Measurements from ENCODE around the gene EEIG1.

The EEIG1 gene

DNA sequence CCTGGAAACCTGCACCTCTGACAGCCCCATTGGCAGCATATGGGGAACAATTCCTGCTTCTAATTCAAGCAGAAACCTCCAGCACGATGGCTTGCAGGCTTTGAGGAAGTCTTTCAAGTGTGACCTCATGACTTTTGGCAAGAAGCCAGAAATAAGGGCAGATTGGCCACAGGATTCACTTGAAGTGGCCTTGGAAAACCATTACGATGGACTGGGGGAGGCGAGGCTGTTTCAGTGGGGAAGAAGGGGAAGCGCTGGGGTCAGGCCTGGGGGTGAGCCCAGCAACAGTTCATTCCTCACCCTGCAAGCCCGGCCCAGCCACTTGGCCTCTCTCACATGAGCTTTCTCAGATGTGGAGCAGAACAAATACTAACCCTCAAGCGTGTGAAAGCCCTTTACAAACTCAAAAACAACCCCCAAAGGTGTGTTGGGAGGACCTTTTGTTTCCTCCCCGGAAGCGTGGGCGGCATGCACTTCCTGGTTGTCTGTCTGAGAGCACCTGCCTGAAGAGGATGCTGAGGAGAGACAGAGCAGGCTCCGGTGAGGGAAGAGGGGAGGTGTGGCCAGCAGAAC is 26.9 kb upstream of the EEIG1 start:
- H3K27ac Mint-ChIP-seq, result peak overlapping the region; percentile 90 to 93
- DNase-seq (peak; percentile 83 to 87), ATAC-seq (peak; percentile 91)
- H3K4me3 Mint-ChIP-seq, result peak overlapping the region; percentile 81 to 88
- no peaks in the 10 kb centered on the region for H3K27me3 Mint-ChIP-seq
- H3K9me3 Mint-ChIP-seq, result peaks cover 4 to 7% of the 10 kb centered on the region in 2 donors
- peaks cover 63% of the 10 kb centered on the region for H3K4me1 Mint-ChIP-seq

- peaks cover 62% of the 10 kb centered on the region for H3K4me1 Mint-ChIP-seq
- no peak for ATAC-seq
- DNase-seq, result no peak
- peaks cover 4 to 7% of the 10 kb centered on the region in 2 donors for H3K9me3 Mint-ChIP-seq
- H3K27ac Mint-ChIP-seq, result peak overlapping the region; percentile 74 to 85
- H3K27me3 Mint-ChIP-seq, result no peaks in the 10 kb centered on the region
- H3K4me3 Mint-ChIP-seq, result peak overlapping the region; percentile 73 to 75
Observed at GRCh38 chr9:128006332-128006996, 25.7 kb upstream of the EEIG1 start.

DNA sequence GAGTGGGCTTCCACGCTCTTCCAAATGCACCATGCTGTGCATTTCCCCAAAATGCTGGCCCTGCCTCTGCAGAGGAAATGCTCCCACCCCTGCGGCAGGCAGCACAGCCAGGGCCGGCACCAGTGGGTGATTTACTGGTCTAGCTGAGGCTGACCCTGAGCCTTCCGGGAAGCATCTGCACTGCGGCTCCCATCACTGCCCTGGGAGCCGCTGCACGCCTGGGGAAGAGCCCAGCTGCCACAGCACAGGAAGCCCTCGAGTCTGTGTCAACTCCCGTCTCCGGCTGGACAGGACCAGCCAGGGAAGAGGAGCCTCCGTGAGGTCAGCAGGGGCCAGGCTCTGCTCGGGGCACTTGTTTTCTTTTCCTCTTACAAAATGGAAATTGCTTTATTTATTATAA is 25.1 kb upstream of the EEIG1 start:
- Mint-ChIP-seq H3K4me1 (peaks cover 56% of the 10 kb centered on the region), H3K27me3 (no peaks in the 10 kb centered on the region), H3K9me3 (peaks cover 4 to 7% of the 10 kb centered on the region in 2 donors), H3K27ac (peak overlapping the region; percentile 34 to 52), H3K4me3 (peak overlapping the region; percentile 73 to 75)
- ATAC-seq, result no peak
- DNase-seq, result no peak

- no peak overlapping the region for H3K27ac Mint-ChIP-seq
- H3K9me3 Mint-ChIP-seq, result peaks cover 4 to 7% of the 10 kb centered on the region in 2 donors
- DNase-seq (no peak), ATAC-seq (no peak)
- no peak overlapping the region for H3K4me3 Mint-ChIP-seq
- peaks cover 46% of the 10 kb centered on the region for H3K4me1 Mint-ChIP-seq
- H3K27me3 Mint-ChIP-seq, result no peaks in the 10 kb centered on the region
Observed at GRCh38 chr9:128003966-128004604, 23.3 kb upstream of the EEIG1 start.

DNA sequence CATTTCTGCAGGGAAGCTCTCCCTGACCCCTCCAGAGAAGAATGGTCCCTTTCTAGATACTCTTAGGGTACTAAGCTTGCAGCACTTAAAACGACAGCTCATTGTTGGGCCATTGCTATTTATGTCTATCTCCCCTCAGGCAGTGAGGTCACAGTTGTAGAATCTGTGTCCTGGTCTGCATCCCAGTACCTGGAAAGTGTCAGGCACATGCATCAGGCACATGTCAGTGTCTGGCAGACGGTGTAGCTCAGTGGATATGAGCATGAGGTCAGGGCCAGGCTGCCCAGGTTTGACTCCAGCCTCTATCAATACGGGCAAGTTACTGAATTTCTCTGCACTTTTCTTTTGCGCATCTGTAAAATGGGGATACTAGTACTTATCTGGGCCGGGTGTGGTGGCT is 22.2 kb upstream of the EEIG1 start:
- Mint-ChIP-seq H3K9me3 (peaks cover 2 to 4% of the 10 kb centered on the region in 2 donors), H3K4me3 (no peak overlapping the region), H3K27ac (no peak overlapping the region), H3K4me1 (peaks cover 35% of the 10 kb centered on the region), H3K27me3 (no peaks in the 10 kb centered on the region)
- no peak for DNase-seq
- no peak for ATAC-seq

DNA sequence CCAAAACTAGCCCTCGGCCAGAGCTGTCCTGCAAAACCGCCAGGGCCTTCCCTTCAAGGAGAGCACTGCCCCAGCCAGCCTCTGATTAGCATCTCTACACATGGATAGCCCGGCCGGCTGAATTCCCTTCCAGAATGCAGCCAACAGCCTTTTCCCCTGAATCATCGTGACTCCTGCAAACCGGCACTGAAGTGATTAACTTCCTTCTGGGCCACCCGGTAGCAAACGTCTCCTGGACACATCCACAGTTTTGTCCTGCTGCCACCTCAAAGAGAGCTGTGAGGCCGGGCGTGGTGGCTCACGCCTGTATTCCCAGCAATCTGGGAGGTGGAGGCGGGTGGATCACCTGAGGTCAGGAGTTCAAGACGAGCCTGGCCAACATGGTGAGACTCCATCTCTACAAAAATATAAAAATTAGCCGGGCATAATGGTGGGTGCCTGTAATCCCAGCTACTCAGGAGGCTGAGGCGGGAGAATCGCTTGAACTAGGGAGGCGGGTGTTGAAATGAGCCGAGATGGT is 21.1 kb upstream of the EEIG1 start:
- H3K27ac Mint-ChIP-seq, result no peak overlapping the region
- H3K4me3 Mint-ChIP-seq, result no peak overlapping the region
- no peak for ATAC-seq
- H3K27me3 Mint-ChIP-seq, result no peaks in the 10 kb centered on the region
- no peak for DNase-seq
- no peaks in the 10 kb centered on the region for H3K9me3 Mint-ChIP-seq
- H3K4me1 Mint-ChIP-seq, result peaks cover 32% of the 10 kb centered on the region

GRCh38 chr9:128001151-128001778 is 20.5 kb upstream of the EEIG1 start:
- Mint-ChIP-seq H3K9me3 (no peaks in the 10 kb centered on the region), H3K4me1 (peaks cover 28% of the 10 kb centered on the region), H3K4me3 (no peak overlapping the region), H3K27ac (no peak overlapping the region), H3K27me3 (no peaks in the 10 kb centered on the region)
- no peak for ATAC-seq
- no peak for DNase-seq

GRCh38 chr9:127999461-127999860 is 18.7 kb upstream of the EEIG1 start:
- no peaks in the 10 kb centered on the region for H3K9me3 Mint-ChIP-seq
- H3K4me3 Mint-ChIP-seq, result no peak overlapping the region
- H3K4me1 Mint-ChIP-seq, result peaks cover 22% of the 10 kb centered on the region
- no peak overlapping the region for H3K27ac Mint-ChIP-seq
- no peaks in the 10 kb centered on the region for H3K27me3 Mint-ChIP-seq
- no peak for ATAC-seq
- no peak for DNase-seq

- no peak for ATAC-seq
- no peaks in the 10 kb centered on the region for H3K27me3 Mint-ChIP-seq
- H3K4me3 Mint-ChIP-seq, result no peak overlapping the region
- no peak overlapping the region for H3K27ac Mint-ChIP-seq
- DNase-seq, result no peak
- peaks cover 44% of the 10 kb centered on the region for H3K4me1 Mint-ChIP-seq
- no peaks in the 10 kb centered on the region for H3K9me3 Mint-ChIP-seq
Observed at GRCh38 chr9:127993721-127994120, 12.9 kb upstream of the EEIG1 start.

DNA sequence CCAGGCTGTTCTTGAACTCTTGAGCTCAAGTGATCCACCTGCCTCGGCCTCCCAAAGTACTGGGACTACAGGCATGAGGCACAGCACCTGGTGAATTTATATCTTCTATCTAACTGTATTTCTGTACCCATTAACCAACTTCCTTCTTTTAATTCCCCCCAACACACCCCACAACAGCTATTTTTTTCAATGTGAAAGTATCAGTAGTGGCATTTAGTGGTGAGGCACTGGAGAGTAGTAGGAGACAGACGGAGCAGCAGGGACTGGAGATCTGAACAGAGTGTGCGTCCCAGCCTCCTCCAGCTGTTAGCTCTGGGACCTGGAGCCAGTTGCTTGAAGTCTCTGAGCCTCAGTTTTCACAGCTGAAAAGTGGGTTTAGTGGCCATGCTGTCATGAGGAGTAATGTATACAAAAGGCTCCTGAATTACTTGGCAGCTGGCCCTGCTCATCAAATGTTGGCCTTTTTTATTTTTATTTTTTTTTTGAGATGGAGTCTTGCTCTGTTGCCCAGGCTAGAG is 11.0 kb upstream of the EEIG1 start:
- ATAC-seq (no peak), DNase-seq (no peak)
- peaks cover 35% of the 10 kb centered on the region for H3K4me1 Mint-ChIP-seq
- no peak overlapping the region for H3K4me3 Mint-ChIP-seq
- peak overlapping the region in 1 of 2 donors; percentile 79 for H3K27ac Mint-ChIP-seq
- no peaks in the 10 kb centered on the region for H3K9me3 Mint-ChIP-seq
- no peaks in the 10 kb centered on the region for H3K27me3 Mint-ChIP-seq

DNA sequence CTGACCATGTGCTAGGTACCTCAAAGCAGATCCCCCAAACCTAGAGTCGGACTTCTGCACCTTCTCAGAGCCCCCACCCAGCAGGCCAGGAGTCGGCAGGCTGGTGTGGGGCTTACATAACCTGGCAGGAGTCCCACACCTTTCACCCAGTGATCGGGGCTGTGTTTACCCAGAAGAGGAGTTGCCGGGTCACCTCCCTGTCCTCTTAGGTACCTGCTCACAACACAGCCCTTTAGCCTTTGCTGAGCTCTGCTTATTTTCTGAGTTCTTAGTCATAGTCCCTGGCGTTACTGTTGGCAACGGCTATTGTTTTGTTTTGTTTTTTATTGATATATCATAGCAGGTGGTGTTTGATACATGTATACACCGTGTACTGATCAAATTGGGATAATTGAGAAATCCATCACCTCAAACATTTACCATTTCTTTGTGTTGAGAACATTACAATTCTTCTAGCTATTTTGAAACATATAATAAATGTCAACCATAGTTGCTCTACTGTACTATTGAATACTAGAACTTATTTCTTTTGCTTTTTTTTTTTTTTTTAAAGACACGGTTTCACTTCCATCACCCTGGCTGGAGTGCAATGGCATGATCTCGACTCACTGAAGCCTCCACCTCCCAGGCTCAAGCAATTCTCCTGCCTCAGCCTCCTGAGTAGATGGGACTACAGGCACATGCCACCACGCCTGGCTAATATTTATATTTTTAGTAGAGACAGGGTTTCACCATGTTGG is 10.4 kb upstream of the EEIG1 start:
- H3K27ac Mint-ChIP-seq, result no peak overlapping the region
- peak; percentile 42 for ATAC-seq
- H3K4me3 Mint-ChIP-seq, result no peak overlapping the region
- H3K27me3 Mint-ChIP-seq, result no peaks in the 10 kb centered on the region
- no peaks in the 10 kb centered on the region for H3K9me3 Mint-ChIP-seq
- H3K4me1 Mint-ChIP-seq, result peaks cover 38% of the 10 kb centered on the region
- no peak for DNase-seq

GRCh38 chr9:127990554-127990953 is 9.8 kb upstream of the EEIG1 start:
- Mint-ChIP-seq H3K9me3 (no peaks in the 10 kb centered on the region), H3K4me1 (peaks cover 38% of the 10 kb centered on the region), H3K27me3 (no peaks in the 10 kb centered on the region), H3K27ac (no peak overlapping the region), H3K4me3 (no peak overlapping the region)
- ATAC-seq (no peak), DNase-seq (no peak)

DNA sequence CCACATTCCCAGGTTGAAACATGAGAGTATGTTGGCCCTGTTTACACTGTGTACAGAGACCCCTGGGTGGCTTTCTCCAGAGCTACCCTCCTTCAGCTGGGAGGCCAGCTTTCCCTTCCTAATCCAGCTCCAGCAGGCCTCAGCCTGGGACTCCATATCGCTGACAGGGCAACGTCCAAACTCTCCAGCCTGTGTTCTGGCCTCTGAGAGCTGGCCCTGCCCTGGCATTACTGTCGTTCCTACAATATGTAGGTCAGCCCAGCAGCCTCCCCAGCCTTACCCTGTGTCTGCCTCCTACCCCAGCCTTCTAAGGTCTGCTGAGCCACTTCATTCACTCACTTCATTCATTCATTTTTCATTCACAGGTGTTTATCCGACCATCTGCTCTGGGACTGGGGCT is 8.3 kb upstream of the EEIG1 start:
- Mint-ChIP-seq H3K4me3 (no peak overlapping the region), H3K27me3 (no peaks in the 10 kb centered on the region), H3K27ac (peak overlapping the region in 1 of 2 donors; percentile 0), H3K4me1 (peaks cover 48% of the 10 kb centered on the region), H3K9me3 (no peaks in the 10 kb centered on the region)
- DNase-seq (no peak), ATAC-seq (no peak)

- peaks cover 60% of the 10 kb centered on the region for H3K4me1 Mint-ChIP-seq
- ATAC-seq, result no peak
- no peaks in the 10 kb centered on the region for H3K9me3 Mint-ChIP-seq
- no peak overlapping the region for H3K4me3 Mint-ChIP-seq
- no peak for DNase-seq
- H3K27me3 Mint-ChIP-seq, result no peaks in the 10 kb centered on the region
- H3K27ac Mint-ChIP-seq, result no peak overlapping the region
Observed at GRCh38 chr9:127987103-127987614, 6.4 kb upstream of the EEIG1 start.

DNA sequence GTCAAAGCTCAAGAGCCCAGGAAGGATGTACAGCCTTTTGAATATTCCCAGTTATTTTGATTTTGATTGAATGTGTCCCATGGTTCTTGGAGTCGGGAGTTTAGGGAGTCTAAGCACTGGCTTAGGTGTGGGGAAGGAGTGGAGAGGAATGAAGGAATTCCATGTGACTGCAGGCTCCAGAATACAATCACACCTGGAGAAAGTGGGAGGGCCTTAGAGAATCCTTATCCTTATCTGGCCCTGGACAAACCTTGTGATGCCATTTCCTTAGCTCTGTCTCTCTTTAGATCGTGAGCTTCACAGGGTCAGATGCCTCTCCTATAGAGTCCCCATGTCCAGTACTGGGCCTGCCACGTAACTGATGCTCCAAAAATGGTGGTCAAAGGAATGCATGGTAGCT is 4.2 kb upstream of the EEIG1 start:
- no peak overlapping the region for H3K27ac Mint-ChIP-seq
- DNase-seq, result no peak
- H3K9me3 Mint-ChIP-seq, result no peaks in the 10 kb centered on the region
- no peak for ATAC-seq
- peaks cover 50% of the 10 kb centered on the region for H3K4me1 Mint-ChIP-seq
- H3K27me3 Mint-ChIP-seq, result no peaks in the 10 kb centered on the region
- no peak overlapping the region for H3K4me3 Mint-ChIP-seq

All from stimulated activated naive CD8-positive, alpha-beta T cell treated with anti-CD3 and anti-CD28 coated beads, Interleukin-15, amount 100 ng/mL, for 72 hours (primary cell).